Inflammatory macrophage (primary cell): ENCODE data around the gene SLFNL1.

Source experiments
- DNase-seq, 2 donors: peaks; one replicate each; pipeline ENCODE4 v3.0.0-alpha.2; 2020 to 2022

Gene SLFNL1

GRCh38 chr1:40985875-40986274, 35.6 kb downstream of the SLFNL1 start:
- no peak for DNase-seq

- no peak for DNase-seq
Measured at GRCh38 chr1:40985161-40985560, 36.4 kb downstream of the SLFNL1 start.

- no peak for DNase-seq
Measured at GRCh38 chr1:40984531-40984930, 37.0 kb downstream of the SLFNL1 start.

- no peak for DNase-seq
Measured at GRCh38 chr1:40984066-40984465, 37.5 kb downstream of the SLFNL1 start.

- DNase-seq, result no peak
Measured at GRCh38 chr1:40983286-40983685, 38.2 kb downstream of the SLFNL1 start.

- DNase-seq, result no peak
Measured at GRCh38 chr1:40982721-40983120, 38.8 kb downstream of the SLFNL1 start.

- DNase-seq, result no peak
Measured at GRCh38 chr1:40981691-40982448, 39.7 kb downstream of the SLFNL1 start.

- peak; percentile 7 to 18 for DNase-seq
Measured at GRCh38 chr1:40980453-40981121, 40.9 kb downstream of the SLFNL1 start.

GRCh38 chr1:40980068-40980452, 41.5 kb downstream of the SLFNL1 start:
- DNase-seq, result no peak

- DNase-seq, result peak; percentile 92 to 94
Measured at GRCh38 chr1:40979241-40980067, 42.1 kb downstream of the SLFNL1 start, which contains the start of gene CTPS1. TSS of gene CTPS1 (plus strand) at chr1:40979696. CDS start at chr1:40983291, 3,595 bp downstream.

- no peak for DNase-seq
Measured at GRCh38 chr1:40978886-40979240, 42.7 kb downstream of the SLFNL1 start.

GRCh38 chr1:40977716-40978115, 43.8 kb downstream of the SLFNL1 start:
- no peak for DNase-seq

GRCh38 chr1:40976952-40977690, 44.4 kb downstream of the SLFNL1 start:
- DNase-seq, result no peak

GRCh38 chr1:40974945-40975344, 46.6 kb downstream of the SLFNL1 start:
- DNase-seq, result no peak

- DNase-seq, result no peak
Measured at GRCh38 chr1:40973912-40974311, 47.6 kb downstream of the SLFNL1 start.

- peak; percentile 41 to 78 for DNase-seq
Measured at GRCh38 chr1:40971966-40972365, 49.6 kb downstream of the SLFNL1 start.

GRCh38 chr1:40969445-40969844, 52.1 kb downstream of the SLFNL1 start:
- DNase-seq, result no peak

- no peak for DNase-seq
Measured at GRCh38 chr1:40966417-40966816, 55.1 kb downstream of the SLFNL1 start.
